ENCODE data around the gene RANBP17.

DNA sequence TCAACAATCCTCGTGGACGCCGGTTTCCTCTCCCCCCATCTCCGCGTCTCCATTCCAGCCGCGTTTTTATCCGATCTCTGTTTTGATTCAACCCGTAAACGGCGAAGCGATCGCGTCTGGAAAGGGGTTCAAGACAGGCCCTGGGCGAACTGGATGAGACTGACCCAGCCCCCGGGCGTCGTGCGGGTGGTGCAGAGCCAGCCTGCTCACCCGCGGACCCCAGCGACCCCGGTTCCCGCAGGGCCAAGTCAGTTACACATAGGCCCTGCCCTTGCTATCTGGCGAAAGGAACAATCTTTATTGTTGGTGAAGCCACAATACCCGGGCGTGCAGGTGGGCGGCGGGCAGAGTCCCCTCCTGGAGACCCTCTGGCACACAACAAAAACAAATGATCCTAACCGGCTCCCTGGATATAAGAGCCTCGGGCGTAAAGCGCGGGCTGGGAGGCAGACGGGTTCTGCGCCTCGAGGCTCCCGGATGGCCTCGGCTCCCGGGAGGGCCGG, 449.1 kb downstream of the RANBP17 start:
- TF ChIP-seq CTCF (conservative IDR thresholded peaks at IDR 0.05; ENCODE audit: low read depth, low read length), result no peak
- TF ChIP-seq EZH2 (IDR thresholded peaks at IDR 0.05; ENCODE audit: low read length, unreplicated experiment), result no peak
- no peak for TF ChIP-seq EZH2phosphoT487 (IDR thresholded peaks at IDR 0.05; ENCODE audit: borderline replicate concordance, low read length)
